HepG2 (cell line): ENCODE results near the gene MTMR6. TPM values are rescaled to one million over a fixed set of nuclear protein-coding genes. Genes with fewer than 3 reads are reported as not detected.
A peak's percentile ranks its signal among the peaks of the same experiment; 100 is the strongest.

Source experiments
- DZIP1 ChIP-seq: sonication (generic); formaldehyde crosslinking; IDR thresholded peaks from 2 replicates; pipeline ENCODE4 v1.5.0; 2020; ENCODE audit warnings: mild to moderate bottlenecking, missing genetic modification reagents
- E2F1 ChIP-seq: sonication (generic); formaldehyde crosslinking; IDR thresholded peaks from 2 replicates; pipeline ENCODE4 v1.5.0; 2020; ENCODE audit warnings: missing genetic modification reagents
- HBP1 ChIP-seq: IDR thresholded peaks from 2 replicates; pipeline ENCODE4 v1.6.1; 2016; ENCODE audit warnings: low read depth, control low read depth
- ISL2 ChIP-seq: sonication (generic); formaldehyde crosslinking; IDR thresholded peaks from 2 replicates; pipeline ENCODE4 v1.5.0; 2020; ENCODE audit warnings: missing genetic modification reagents
- PPARG ChIP-seq: conservative IDR thresholded peaks from 2 replicates; pipeline ENCODE4 v1.6.1; 2016; ENCODE audit warnings: missing biosample characterization, missing genetic modification reagents
- REXO4 ChIP-seq: sonication (generic); formaldehyde crosslinking; IDR thresholded peaks from 2 replicates; pipeline ENCODE4 v1.8.0; 2022; ENCODE audit warnings: missing genetic modification reagents, mild to moderate bottlenecking, borderline replicate concordance
- SOX13 ChIP-seq, 3 experiments: fragments of 450-650 bp in 1 of 3; sonication (generic) in 1 of 3; formaldehyde crosslinking in 1 of 3; IDR thresholded peaks in 2 of 3; conservative IDR thresholded peaks in 1 of 3; 2 replicates each; pipeline versions ENCODE4 v1.5.0 to v1.6.1; 2016 to 2020; ENCODE audit warnings: antibody characterized with exemption in 1 of 3, mild to moderate bottlenecking in 1 of 3, missing compliant biosample characterization in 1 of 3, missing genetic modification reagents in 1 of 3, moderate library complexity in 1 of 3
- SP140L ChIP-seq: sonication (generic); formaldehyde crosslinking; IDR thresholded peaks from 2 replicates; pipeline ENCODE4 v1.4.0; 2020; ENCODE audit warnings: missing genetic modification reagents, borderline replicate concordance
- SP4 ChIP-seq: sonication (generic); formaldehyde crosslinking; IDR thresholded peaks from 2 replicates; pipeline ENCODE4 v1.8.1; 2023; ENCODE audit warnings: mild to moderate bottlenecking, missing genetic modification reagents
- SPEN ChIP-seq: sonication (generic); formaldehyde crosslinking; IDR thresholded peaks from 2 replicates; pipeline ENCODE4 v1.5.1; 2020; ENCODE audit warnings: low read depth, mild to moderate bottlenecking, missing genetic modification reagents
- ZNF263 ChIP-seq: sonication (generic); formaldehyde crosslinking; IDR thresholded peaks from 2 replicates; pipeline ENCODE4 v1.4.0; 2020; ENCODE audit warnings: missing genetic modification reagents
- ZNF280B ChIP-seq: sonication (generic); formaldehyde crosslinking; IDR thresholded peaks from 2 replicates; pipeline ENCODE4 v1.5.0; 2020; ENCODE audit warnings: missing genetic modification reagents, mild to moderate bottlenecking, borderline replicate concordance
- ZNF557 ChIP-seq: sonication (generic); formaldehyde crosslinking; IDR thresholded peaks from 2 replicates; pipeline ENCODE4 v1.4.0; 2020; ENCODE audit warnings: missing genetic modification reagents
- ZNF710 ChIP-seq: sonication (generic); formaldehyde crosslinking; IDR thresholded peaks from 2 replicates; pipeline ENCODE4 v1.5.0; 2020; ENCODE audit warnings: mild to moderate bottlenecking, missing genetic modification reagents, borderline replicate concordance
- ZNF720 ChIP-seq: sonication (generic); formaldehyde crosslinking; IDR thresholded peaks from 2 replicates; pipeline ENCODE4 v1.4.0; 2020; ENCODE audit warnings: missing genetic modification reagents
- ZNF768 ChIP-seq: sonication (generic); formaldehyde crosslinking; IDR thresholded peaks from 2 replicates; pipeline ENCODE4 v1.4.0; 2020; ENCODE audit warnings: missing genetic modification reagents
- ZNF775 ChIP-seq: sonication (generic); formaldehyde crosslinking; IDR thresholded peaks from 2 replicates; pipeline ENCODE4 v1.4.0; 2020; ENCODE audit warnings: missing genetic modification reagents, mild to moderate bottlenecking, moderate library complexity, borderline replicate concordance
- ZNF782 ChIP-seq: sonication (generic); formaldehyde crosslinking; IDR thresholded peaks from 2 replicates; pipeline ENCODE4 v1.4.0; 2020; ENCODE audit warnings: missing genetic modification reagents, mild to moderate bottlenecking, borderline replicate concordance
- ZZZ3 ChIP-seq: sonication (generic); formaldehyde crosslinking; IDR thresholded peaks from 2 replicates; pipeline ENCODE4 v1.4.0; 2020; ENCODE audit warnings: missing genetic modification reagents, mild to moderate bottlenecking, borderline replicate concordance
- polyA plus RNA-seq, 8 experiments: library from polyadenylated mRNA; depleted of rRNA in 3 of 8; stranded (reverse) in 7 of 8; unstranded in 1 of 8; fragments of >200 nt; fragmentation: Illumina TruSeq in 4 of 8; extraction: Trizol in 4 of 8; gene quantifications; 2 replicates each; pipeline versions ENCODE4 v1.2.1 to v1.2.3, GENCODE V29; 2011 to 2016; ENCODE audit warnings: low read depth in 4 of 8, missing spikeins in 1 of 8, mixed read lengths in 1 of 8; ENCODE audit not compliant: insufficient read depth in 1 of 8
- total RNA-seq, 5 experiments: library from RNA; depleted of rRNA; stranded (reverse); fragments of >200 nt; fragmentation: Illumina TruSeq; extraction: Trizol; gene quantifications; 2 replicates each; pipeline ENCODE4 v1.2.3, GENCODE V29; 2016; ENCODE audit warnings: low read depth in 1 of 5

Gene MTMR6
- total and polyA plus RNA-seq, 2 of the 13 experiments (the other 11 are each of a cell fraction or from before 2014, with no cell fraction given), result 3.4 to 7.8 TPM

- TF ChIP-seq SPEN (CRISPR knock-in tag) (peak; percentile 94), PPARG (CRISPR knock-in tag) (0 out of 2 replicates have a peak, but pooled peaks have one; percentile 11), SP140L (CRISPR knock-in tag) (no peak), E2F1 (CRISPR knock-in tag) (peak; percentile 70; the same call in 1 of the 2 replicates), ZNF720 (no peak), ZNF782 (CRISPR knock-in tag) (no peak), ISL2 (CRISPR knock-in tag) (0 out of 2 replicates have a peak, but pooled peaks have one; percentile 29), SP4 (peak; percentile 65; the same call in 1 of the 2 replicates), ZNF280B (CRISPR knock-in tag) (peak; percentile 20; the same call in 1 of the 2 replicates), HBP1 (CRISPR knock-in tag) (no peak), SOX13 (IDR thresholded peaks at IDR 0.05) (no peak), SOX13 (CRISPR knock-in tag; conservative IDR thresholded peaks at IDR 0.05 in 1 of 2, IDR thresholded peaks at IDR 0.05 in 1 of 2) (peak in 1 of 2 experiments; percentile 19; a peak in 2 of 4 replicates), ZNF557 (no peak), ZZZ3 (CRISPR knock-in tag) (peak; percentile 77; the same call in 1 of the 2 replicates), ZNF710 (peak; percentile 87), DZIP1 (0 out of 2 replicates have a peak, but pooled peaks have one; percentile 46), ZNF768 (CRISPR knock-in tag) (peak; percentile 81; the same call in 1 of the 2 replicates), ZNF775 (CRISPR knock-in tag) (no peak), ZNF263 (CRISPR knock-in tag) (no peak), REXO4 (no peak)
Measured at GRCh38 chr13:25301347-25302113, 14.2 kb upstream of the MTMR6 start, which contains the start of gene NUP58 (continued).
